SH-SY5Y (cell line): ENCODE results near the gene COL20A1.

Source experiments
- GATA2 ChIP-seq: IDR thresholded peaks from 2 replicates; pipeline ENCODE4 v1.6.1; 2011; ENCODE audit warnings: mild to moderate bottlenecking, low read depth, low read length
- GATA3 ChIP-seq: IDR thresholded peaks from 2 replicates; pipeline ENCODE4 v1.6.1; 2011; ENCODE audit warnings: low read depth, mild to moderate bottlenecking, low read length, moderate library complexity

Gene COL20A1

DNA sequence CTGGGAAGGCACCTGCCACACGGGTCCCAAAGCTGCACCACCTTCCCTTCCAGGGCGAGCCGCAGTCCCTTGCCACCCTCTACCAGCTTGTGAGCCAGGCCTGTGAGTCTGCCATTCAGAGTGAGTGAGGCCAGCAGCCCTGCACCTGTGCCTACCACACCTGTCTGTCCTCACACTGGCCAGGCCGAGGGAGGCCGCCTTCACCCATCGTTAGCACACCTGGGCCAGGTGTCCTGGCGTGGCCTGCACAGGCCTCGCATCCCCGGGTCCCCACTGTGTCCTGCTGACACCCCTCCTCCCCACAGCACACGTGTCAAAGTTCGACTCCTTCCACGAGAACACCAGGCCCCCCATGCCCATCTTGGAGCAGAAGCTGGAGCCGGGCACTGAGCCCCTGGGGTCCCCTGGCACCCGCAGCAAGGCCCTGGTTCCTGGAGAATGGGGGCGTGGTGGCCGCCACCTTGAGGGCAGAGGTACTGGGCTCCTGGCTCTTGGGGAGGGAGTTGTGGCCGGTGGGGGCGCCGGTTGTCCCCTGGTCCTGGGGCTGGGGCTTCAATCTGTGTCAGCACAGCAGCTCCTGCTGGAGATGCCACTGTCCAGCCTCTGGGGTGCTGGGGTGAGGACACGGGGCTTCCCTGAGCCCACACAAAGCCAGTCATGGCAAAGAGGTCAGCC, 35.2 kb downstream of the COL20A1 start:
- TF ChIP-seq GATA3 (no peak), GATA2 (no peak)

- TF ChIP-seq GATA3 = no peak
These were observed 35.8 kb downstream of the COL20A1 start for GRCh38 chr20:63328718-63329275.

DNA sequence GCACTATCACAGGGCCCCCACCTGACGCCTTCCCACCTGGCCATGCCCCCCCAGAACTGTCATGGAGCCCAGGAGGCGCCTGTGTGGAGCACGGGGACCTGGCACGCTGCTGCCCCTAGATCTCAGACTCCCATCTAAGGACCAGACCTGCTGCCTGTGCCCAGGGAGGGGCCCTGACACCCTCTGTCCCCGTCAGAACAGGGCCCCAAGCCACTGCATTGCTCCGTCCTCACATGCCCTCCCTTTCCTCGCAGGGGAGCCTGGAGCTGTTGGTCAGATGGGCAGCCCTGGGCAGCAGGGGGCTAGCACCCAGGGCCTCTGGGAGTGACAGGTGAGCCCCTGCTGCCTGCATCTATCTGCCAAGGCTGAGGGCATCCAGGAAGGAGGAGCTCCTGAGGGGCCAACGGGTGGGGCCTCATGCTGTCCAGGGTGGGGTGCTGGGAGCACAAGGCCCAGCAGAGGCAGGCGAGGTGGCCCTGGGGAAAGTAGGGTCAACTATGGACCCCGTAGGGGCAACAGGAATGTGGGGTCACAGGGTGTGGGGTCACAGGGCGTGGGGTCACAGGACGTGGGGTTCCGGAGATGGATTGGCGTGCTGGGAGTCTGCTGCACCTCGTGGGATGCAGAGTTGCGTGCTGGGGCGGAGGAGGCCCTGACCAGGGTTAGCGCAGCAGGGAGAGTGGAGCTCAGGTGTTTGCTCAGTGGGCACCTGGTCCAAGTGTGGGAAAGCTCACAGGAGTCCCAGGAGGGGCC, 36.5 kb downstream of the COL20A1 start:
- TF ChIP-seq GATA3 (no peak), GATA2 (no peak)

DNA sequence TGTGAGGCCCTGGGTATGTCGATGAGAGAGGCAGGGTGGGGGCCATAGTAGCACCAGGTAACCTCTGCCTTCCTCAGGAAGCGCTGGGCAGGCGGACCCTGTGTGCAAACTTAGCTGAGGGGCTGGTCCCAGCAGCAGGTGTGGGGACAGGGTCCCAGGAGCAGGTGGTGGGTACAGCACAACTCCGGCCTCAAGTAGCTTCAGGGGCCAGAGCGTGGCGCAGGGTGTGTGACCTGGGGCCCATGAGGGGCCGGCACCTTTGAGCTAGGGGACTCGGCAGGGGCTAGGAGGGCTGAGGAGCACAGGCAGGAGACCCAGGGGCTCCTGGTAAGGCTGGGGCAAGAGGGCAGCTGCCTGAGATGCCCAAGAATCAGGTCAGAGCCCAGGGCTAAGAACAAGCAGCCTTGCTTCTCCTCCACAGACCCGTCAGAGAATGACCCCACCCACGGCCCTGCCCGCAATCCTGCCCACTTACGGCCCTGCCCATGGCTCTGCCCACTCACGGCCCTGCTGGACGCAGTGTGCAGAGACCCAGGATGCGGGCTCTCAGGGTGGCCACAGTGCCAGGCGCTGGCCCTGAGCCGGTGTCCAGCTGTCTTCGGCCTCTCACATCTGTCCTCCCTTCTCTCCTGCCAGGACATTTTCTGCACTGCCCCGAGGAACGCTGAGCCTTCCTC, 37.2 kb downstream of the COL20A1 start:
- TF ChIP-seq GATA3 (no peak), GATA2 (no peak)

DNA sequence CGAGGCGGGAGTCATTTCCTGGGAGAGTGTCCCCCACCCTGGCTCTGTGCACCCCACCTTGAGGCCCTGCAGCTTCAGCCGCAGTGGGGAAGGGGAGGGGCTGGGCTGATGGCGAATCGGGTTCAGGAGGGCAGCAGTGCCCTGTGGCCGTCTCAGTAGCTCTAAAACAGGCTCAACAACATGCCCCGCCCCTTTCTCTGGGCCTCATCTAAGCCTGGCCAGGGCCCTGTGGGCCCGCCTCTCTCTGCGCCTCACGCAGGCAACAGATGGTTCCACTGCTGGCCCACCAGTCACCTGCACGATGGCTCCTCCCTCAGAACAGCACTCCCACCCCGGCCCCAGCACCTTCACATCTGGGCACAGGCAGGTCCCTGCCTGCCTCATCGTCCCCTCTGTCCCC, 38.0 kb downstream of the COL20A1 start:
- TF ChIP-seq GATA3 = no peak
- no peak for TF ChIP-seq GATA2

- TF ChIP-seq GATA2 = no peak
- no peak for TF ChIP-seq GATA3
These were observed 38.9 kb downstream of the COL20A1 start for GRCh38 chr20:63331741-63332400.

GRCh38 chr20:63332488-63333240, 39.7 kb downstream of the COL20A1 start:
- TF ChIP-seq GATA3 = no peak
- no peak for TF ChIP-seq GATA2

DNA sequence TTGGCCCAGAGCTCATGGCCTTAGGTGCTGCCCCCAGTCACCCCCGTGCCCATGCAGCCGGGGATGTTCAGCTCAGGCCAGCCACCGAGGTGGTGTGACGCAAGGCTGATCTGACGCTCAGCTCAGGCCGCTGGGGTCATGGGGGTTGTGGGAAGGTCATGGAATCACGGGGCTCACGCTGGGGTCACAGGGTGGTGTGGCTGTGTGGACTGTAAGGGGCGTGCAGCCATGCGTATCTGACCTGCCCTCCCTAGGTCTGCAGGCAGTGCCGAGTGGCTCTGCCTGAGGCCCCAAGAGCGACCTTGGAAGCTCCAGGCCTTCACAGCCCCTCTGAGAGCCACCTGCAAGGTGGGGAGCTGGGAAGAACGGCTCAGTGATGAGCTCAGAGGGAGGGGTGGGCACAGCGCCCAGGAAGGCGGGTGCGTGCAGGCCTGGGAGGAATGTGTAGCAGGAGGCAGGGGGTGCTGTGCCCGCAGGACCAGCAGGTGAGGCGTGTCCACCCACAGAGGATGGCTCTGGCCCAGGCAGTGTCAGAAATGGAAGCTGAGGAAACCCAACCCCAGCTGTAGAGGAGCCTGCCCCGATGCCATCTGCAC, 40.4 kb downstream of the COL20A1 start:
- no peak for TF ChIP-seq GATA3
- TF ChIP-seq GATA2 = no peak

- TF ChIP-seq GATA3 = no peak
- no peak for TF ChIP-seq GATA2
These were observed 41.4 kb downstream of the COL20A1 start for GRCh38 chr20:63334356-63334755.

DNA sequence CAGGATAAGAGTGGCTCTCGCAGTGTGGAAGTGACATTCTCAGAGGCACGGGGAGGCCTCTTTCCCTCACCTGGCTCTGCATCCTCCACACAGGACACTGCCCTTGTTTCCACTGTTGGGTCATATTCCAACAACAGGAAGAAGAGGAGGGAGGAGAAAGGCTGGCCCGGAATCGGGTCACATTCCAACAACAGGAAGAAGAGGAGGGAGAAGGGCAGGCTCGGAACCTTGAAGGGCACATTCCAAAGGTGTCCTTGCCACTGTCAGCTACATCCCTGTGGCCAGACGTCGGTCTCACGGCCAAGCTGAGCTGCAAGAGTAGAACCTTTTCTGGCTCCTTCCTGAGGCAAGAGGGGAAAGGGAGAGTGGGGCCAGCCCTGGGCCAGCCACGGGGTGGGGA, 42.7 kb downstream of the COL20A1 start:
- no peak for TF ChIP-seq GATA2
- TF ChIP-seq GATA3 = no peak

DNA sequence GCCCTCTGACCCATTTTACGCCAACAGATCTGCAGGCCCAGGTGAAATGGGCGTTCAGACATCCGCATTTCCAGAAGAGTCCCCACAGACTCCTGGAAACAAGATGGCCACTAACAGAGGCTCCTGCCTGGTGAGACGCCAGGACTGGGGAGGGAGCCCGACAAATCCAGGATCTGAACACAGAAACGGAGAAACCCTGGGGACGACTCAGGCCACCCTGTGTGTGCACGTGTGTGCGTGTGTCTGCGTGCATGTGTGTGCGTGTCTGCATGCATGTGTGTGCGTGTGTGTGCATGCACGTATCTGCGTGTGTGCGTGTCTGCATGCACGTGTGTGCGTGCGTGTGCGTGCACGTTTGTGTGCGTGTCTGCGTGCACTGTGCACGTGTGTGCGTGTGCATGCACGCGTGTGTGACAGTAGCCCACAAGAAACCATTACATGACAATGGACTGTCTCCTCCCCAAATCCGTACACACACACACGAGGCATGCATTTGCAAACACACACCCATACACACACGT, 43.3 kb downstream of the COL20A1 start:
- TF ChIP-seq GATA3 = no peak
- no peak for TF ChIP-seq GATA2

- TF ChIP-seq GATA3 (no peak), GATA2 (no peak)
These were observed 44.9 kb downstream of the COL20A1 start for GRCh38 chr20:63337786-63338420.
